Retinal pigment epithelial cell (primary cell): ENCODE measurements around the gene SERPINB11.
"Not testable (repeated sequence)": the region's sequence is repeated elsewhere in the genome, so short reads cannot be mapped to it uniquely, and the experiment has no call there.

ENCODE experiments used
- DNase-seq: peaks from one replicate; pipeline ENCODE4 v3.0.0-alpha.2; 2010; ENCODE audit warnings: low read depth
- H3K4me3 ChIP-seq: 2 replicates; pipeline ENCODE4 v1.5.1; 2011; ENCODE audit warnings: mild to moderate bottlenecking, low read length, control low read depth, moderate library complexity
- TF ChIP-seq, protein P1 (sequence below): conservative IDR thresholded peaks from 2 replicates; pipeline ENCODE4 v1.5.1; 2011; ENCODE audit warnings: low read depth, low read length, control low read depth, inconsistent platforms

The SERPINB11 gene, protein sequence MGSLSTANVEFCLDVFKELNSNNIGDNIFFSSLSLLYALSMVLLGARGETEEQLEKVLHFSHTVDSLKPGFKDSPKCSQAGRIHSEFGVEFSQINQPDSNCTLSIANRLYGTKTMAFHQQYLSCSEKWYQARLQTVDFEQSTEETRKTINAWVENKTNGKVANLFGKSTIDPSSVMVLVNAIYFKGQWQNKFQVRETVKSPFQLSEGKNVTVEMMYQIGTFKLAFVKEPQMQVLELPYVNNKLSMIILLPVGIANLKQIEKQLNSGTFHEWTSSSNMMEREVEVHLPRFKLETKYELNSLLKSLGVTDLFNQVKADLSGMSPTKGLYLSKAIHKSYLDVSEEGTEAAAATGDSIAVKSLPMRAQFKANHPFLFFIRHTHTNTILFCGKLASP

GRCh38 chr18:63702660-63703059, at the start of gene SERPINB11:
Gene SERPINB11, plus strand, starts transcription at chr18:63702960. Its CDS starts 7,234 bp downstream, at chr18:63710194.
- H3K4me3 ChIP-seq: no peak within 1 kb of the TSS
- no peak for DNase-seq
- TF ChIP-seq, protein P1, sequence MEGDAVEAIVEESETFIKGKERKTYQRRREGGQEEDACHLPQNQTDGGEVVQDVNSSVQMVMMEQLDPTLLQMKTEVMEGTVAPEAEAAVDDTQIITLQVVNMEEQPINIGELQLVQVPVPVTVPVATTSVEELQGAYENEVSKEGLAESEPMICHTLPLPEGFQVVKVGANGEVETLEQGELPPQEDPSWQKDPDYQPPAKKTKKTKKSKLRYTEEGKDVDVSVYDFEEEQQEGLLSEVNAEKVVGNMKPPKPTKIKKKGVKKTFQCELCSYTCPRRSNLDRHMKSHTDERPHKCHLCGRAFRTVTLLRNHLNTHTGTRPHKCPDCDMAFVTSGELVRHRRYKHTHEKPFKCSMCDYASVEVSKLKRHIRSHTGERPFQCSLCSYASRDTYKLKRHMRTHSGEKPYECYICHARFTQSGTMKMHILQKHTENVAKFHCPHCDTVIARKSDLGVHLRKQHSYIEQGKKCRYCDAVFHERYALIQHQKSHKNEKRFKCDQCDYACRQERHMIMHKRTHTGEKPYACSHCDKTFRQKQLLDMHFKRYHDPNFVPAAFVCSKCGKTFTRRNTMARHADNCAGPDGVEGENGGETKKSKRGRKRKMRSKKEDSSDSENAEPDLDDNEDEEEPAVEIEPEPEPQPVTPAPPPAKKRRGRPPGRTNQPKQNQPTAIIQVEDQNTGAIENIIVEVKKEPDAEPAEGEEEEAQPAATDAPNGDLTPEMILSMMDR: no peak

- not testable (repeated sequence) for DNase-seq, H3K4me3 ChIP-seq
These were observed 43.8 kb upstream of the SERPINB11 start for GRCh38 chr18:63658920-63659319.

DNA sequence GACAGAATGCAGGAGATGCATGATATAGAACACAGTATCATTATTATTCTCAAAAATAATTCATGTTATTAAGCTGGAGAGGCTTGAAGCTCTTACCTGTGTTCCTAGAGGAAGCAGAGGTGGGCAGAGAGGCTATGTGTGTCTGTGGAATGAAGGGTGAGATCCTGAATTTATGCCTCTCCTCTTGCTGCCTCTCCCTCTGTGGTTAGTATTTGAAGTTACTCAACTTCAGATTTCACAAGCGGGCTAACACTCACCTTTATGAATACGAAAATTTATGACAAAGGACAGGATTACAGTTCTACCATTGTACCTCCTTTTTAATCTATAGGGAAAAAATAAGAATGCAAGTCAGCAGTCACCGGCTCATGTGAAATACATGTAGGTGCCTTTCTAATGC, 41.0 kb upstream of the SERPINB11 start, which contains the start of gene SERPINB3:
TSS of gene SERPINB3 (minus strand) at position 144 of the 400 bp plus-strand sequence. CDS start 677 bp downstream, outside the sequence.
- not testable (repeated sequence) for DNase-seq, H3K4me3 ChIP-seq

DNA sequence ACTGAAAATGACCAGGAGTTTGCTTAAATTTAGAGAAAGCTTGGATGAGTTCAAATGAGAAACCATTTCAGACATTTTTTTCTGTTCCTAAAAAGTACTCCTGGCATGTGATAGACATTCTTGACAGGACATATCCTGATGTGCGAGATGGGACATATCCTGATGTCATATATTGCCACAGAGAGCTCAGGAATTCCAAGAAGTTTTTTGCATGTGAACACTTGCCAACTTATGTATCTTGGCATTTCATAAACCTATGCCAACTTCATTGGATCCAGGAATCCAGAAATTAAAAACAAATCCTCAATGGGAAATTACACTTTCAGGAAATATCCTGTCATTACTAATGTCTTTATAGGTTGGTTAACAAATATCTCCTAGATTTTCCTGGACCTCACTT, 38.2 kb upstream of the SERPINB11 start:
- H3K4me3 ChIP-seq: no peak overlapping the region
- TF ChIP-seq, protein P1: no peak
- no peak for DNase-seq

DNA sequence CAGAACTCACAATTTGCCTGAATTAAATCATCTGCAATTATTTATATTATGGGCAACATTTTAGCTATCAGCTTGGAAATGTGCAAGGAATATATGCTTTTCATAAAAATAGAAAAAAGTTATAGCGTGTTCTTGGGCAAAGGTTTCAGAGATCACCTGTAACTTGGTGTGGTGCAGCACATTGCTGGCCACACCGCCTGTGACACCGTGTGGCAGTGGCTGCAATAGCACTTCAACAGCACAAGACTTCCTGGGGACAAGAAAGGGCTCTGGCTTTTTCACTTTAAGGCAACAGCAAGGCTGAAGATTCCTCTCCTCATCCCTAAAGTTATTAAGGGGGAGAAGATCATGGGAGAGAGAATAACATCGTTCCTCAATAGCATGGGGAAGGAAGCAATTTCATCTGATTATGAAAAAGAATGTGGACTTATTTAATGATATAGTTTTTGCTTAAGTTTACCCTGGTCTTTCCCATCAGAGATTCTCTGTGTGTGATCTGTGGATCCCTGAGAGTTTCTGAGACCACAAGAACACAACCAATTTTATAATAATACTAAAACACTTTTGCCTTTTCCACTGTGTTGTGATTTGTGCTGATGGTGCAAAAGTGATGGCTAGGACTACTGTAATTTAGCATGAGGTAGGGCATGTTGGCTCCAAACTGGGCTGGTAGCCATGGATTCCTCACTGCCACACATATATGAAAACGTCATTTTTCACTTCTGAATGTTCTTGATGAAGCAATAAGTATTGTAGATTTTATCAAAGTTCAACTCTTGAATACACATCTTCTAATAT, 26.0 kb upstream of the SERPINB11 start:
- no peak overlapping the region for H3K4me3 ChIP-seq
- TF ChIP-seq, protein P1: peak; percentile 53
- DNase-seq: no peak

GRCh38 chr18:63677500-63678225, 25.1 kb upstream of the SERPINB11 start:
- TF ChIP-seq, protein P1: no peak

DNA sequence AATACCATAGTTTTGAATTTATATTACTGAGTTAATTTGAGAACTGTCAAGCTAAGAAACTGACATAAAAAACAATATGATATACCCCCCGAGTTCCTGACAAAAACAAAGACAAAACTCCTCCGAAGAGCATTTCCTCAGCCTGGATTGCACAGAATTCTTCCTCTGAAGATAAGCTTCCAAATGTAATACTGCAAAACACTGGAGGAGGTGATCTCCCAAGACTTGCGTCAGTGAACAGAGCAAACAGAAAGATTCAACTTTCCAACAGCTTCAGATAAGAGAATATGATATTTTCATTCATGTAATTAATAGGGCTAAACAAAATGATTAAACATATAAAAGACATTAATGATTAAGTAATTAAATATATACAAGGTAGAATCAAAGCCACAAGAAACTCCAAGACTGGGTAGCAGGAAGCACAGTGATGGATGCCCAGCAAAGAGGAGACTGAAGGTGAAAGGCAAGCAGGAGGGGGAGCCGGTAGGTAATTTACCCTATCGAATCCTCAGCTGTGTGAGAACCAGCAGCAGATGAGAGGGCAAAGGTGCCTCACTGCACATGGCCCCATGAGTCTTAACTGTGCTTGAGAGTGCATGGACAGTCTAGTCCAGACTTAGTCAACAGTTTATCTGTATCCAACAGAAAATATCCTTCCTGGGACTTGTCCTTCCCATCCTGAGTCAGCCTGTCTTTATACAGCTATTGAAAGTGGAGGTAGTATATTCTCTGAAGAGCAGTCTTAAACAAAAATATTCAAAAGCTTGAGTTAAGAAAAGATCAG, 22.7 kb upstream of the SERPINB11 start:
- TF ChIP-seq, protein P1: no peak
- H3K4me3 ChIP-seq: no peak overlapping the region
- DNase-seq: no peak

More at GRCh38 chr18:63677500-63678225, 25.1 kb upstream of the SERPINB11 start:
- H3K4me3 ChIP-seq: no peak overlapping the region
- no peak for DNase-seq
